GM21423 (cell line): Measurements from ENCODE around the gene FKBP9.
"Not testable (repeated sequence)": the region's sequence is repeated elsewhere in the genome, so short reads cannot be mapped to it uniquely, and the experiment has no call there.

Experiments
- ATAC-seq: cut with Tn5 transposase; IDR thresholded peaks from one replicate; pipeline ENCODE4 v1.9.1; 2021; ENCODE audit warnings: mild to moderate bottlenecking, moderate library complexity; ENCODE audit not compliant: unreplicated experiment

The FKBP9 gene, protein sequence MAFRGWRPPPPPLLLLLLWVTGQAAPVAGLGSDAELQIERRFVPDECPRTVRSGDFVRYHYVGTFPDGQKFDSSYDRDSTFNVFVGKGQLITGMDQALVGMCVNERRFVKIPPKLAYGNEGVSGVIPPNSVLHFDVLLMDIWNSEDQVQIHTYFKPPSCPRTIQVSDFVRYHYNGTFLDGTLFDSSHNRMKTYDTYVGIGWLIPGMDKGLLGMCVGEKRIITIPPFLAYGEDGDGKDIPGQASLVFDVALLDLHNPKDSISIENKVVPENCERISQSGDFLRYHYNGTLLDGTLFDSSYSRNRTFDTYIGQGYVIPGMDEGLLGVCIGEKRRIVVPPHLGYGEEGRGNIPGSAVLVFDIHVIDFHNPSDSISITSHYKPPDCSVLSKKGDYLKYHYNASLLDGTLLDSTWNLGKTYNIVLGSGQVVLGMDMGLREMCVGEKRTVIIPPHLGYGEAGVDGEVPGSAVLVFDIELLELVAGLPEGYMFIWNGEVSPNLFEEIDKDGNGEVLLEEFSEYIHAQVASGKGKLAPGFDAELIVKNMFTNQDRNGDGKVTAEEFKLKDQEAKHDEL

DNA sequence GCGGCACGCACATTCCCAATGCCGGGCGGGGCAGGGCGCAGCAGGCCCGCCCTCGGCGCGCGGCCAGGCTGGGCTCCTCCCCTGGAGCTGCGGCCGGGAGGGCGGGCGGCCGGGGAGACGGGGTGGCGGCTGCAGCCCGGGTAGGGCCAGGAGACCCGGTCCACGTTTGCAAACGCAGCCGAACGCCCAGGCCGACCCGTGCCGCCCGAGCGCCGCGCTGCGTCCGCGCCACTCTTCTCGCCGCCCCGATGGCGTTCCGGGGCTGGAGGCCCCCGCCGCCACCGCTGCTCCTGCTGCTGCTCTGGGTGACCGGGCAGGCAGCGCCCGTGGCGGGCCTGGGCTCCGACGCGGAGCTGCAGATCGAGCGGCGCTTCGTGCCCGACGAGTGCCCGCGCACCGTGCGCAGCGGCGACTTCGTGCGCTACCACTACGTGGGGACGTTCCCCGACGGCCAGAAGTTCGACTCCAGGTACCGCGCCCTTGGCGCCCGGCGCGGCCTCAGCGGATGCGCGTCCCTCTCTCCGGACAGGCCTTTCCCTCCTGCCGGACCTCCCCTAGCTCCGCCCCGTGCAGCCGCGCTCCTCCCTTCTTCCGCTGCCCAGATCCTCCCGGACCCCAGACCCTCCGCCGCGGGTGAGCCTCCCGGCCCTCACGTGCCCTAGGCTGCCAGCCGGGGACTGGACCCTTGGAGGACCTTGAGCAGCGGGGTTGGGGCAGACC, at the start of gene FKBP9:
Gene FKBP9 (plus strand): TSS at position 115 of the 720 bp plus-strand sequence. CDS start 134 bp downstream, at position 249.
- ATAC-seq = peak; percentile 90

DNA sequence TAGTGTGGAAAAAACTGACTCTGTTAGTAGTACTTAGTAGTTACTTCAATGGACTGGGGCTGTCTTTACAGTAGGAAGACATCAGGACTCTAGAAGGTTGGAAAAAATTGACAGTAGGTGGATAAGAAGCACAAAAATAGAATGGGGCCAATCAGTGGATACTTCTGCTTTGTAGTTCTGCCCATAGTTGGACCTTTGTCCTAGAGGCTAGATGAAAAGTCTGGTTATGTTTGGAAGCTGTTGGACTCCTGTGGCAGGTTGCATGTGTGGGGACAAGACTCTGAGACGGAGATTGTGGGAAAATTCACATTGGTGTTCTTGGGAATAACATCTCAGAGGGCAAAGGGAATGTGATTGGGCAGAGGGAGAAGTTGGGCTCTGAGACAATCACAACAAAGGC, 47.0 kb upstream of the FKBP9 start:
- ATAC-seq = no peak

DNA sequence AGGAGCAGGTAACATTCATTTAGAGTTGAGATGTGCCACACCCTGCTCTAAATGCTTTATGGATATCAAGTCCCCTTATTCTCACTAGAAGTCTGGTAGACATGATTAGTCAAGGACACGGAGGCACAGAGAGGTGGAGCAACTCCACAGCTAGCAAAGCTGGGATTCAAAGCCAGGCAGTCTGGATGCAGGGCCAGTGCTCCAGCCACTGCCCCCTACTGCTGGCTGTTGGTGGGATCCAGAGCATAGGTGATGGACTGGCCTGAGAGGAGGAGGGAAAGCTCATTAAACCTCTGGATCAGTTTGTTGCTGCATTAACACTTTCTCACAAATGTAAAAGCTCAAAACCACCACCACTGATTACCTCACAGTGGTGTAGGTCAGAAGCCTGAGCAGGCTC, 43.1 kb upstream of the FKBP9 start:
- no peak for ATAC-seq

DNA sequence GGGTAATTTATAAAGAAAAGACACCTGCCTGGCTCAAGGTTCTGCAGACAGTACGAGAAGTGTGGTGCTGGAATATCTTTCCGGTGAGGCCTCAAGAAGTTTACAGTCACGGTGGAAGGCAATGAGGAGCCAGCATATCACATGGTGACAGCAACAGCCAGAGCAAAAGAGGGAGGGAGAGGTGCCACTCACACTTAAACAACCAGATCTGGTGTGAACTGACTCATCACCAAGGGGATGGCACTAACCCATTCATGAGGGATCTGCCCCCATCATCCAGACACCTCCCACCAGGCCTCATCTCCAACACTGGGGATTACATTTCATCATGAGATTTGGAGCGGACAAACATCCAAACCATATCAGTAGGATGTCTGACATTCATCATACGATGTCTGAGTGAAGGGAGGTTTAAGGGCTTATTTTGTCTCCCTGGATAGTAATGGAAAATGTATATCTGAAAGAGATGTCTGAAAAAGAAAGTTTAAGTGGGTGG, 42.2 kb upstream of the FKBP9 start:
- no peak for ATAC-seq

DNA sequence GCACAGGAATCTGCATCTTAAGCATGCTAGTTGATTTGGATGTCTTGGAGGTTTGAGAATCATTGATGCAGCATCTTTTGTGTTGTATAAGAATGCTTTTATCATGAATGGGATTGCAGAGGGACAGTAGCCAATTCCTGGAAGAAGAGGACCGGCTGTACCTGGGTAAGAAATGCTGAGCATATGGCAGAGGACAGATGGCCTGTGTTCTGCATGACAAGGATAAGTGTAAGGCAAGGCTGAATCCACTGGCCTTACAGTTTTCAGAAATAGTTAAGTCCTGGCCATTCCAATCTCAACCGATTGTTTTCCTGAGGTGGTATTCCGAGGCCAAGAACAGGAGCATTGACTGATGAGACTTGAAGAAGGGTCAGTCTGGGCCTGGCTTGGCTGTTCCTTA, 41.2 kb upstream of the FKBP9 start:
- ATAC-seq = no peak

DNA sequence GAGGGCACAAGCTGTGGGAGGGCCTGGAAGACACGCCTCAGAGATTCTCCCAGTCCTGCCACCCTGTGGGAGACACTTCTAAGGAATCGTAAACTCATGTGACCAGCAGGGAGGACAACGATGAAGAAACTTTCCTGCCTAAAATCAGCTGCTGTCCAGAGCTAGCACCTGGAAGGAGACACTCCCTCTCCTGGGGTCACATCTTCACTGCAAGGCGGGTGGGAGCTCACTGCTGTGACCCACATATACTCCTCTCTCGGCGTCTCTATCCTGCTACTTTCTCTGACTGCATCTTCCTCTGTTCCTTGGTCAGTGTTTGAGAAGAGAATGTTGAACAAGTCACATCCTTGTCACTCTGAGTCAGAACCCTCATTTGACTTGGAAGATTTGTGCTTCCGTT, 40.2 kb upstream of the FKBP9 start:
- ATAC-seq = not testable (repeated sequence)

DNA sequence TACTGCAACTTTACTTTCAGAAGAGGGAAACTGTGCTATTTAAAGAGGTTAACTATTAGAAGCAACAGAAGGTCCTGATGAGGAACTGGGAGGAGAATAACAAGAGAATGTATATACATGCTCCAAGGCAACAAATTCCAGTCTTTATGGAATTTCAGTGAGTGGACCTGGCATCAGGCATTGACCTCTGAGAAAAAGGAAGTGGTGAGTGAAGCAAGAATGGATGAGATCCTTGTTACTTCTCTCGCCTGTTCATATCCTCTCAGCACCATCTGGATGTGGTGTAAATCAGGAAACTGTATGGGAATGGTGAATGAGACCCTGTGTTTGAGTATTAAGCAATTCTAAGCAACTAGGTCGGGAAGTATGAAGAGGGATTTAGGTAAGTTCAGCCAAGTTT, 35.3 kb upstream of the FKBP9 start:
- no peak for ATAC-seq

DNA sequence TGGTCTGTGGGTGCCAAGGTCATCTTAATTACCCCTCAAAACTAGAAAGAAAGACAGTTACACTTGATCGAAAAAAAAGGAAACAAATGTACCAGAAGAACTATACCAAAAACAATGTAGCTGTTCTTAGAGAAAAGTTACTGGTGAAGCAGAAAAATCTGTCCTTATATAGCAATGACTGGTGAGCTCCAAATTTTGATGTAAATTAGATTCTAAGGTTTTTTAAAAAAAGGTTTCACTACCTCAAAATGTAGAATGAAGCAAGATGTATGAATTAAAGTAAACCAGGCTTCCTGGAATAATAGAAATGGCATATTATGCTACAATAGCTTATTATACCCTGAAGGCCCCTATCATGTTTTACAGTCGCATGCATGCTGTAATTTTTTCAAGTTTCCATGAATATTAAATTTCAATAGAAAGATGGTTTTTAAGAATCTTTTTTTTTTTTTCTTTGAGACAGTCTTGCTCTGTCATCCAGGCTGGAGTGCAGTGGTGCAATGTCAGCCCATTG, 28.4 kb upstream of the FKBP9 start:
- no peak for ATAC-seq

DNA sequence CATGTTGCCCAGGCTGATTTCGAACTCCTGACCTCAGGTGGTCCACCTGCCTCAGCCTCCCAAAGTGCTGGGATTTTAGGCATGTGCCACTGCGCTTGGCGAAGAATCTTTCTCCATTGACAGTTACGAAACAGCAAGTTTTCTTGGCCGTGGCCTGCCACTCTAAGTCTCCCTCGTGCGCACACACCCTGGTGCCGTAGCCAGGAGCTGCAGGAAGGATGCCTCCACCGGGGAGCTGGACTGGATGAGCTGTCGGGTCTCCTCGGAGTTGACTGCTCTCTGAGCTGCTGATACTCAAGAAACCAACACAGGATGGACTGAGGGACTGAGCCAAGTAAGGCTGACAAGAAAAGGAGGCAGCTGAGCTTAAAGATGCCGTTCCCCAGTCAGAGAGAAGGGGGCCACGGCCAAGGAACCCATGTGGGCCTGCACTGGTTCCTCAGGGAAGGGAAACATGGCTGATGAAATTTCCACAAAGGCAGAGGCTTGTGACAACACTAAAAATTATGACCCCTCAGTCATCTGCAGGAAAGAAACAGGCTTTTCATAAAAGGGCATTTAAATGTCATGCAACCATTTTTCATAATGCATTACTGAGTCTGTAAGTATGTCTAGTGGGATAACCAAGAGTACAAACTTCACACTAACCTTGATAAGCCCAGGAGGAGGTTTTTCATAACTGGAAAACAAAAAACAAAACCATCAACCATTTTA, 27.7 kb upstream of the FKBP9 start:
- ATAC-seq = no peak

DNA sequence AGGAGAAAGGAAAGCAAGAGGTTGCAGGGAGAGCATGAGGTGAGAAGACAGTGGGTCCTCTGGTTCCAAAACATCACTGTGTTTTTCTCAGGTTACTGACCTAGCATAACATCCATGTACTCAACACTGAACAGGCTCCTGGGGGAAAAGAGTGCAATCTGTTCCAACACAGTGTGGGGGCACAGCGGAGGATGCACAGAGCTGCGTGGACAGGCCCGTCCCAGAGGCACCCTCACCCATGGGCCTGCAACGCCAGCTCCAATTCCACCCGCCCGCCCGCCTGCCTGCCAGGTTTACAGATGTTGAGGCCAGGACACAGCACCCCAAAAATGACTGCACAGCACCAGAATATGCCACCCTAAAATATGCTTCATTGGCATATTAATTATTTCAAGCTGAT, 26.9 kb upstream of the FKBP9 start:
- no peak for ATAC-seq

DNA sequence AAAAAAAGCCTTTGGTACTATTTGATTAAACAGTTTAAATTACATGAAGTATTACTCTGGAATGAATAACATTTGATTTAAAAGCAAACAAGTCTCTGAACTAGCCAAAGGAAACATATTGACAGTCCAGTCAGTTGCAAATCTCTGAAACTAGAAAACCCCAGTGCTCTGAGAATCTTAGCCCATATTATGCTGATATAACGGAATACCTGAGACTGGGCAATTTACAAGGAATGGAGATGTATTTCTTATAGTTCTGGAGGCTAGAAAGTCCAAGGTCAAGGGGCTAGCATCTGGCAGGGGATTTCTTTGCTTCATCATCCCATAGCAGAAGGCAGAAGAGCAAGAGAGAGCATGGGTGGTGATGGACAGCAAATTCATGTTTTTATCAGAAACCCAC, 21.7 kb upstream of the FKBP9 start:
- no peak for ATAC-seq

DNA sequence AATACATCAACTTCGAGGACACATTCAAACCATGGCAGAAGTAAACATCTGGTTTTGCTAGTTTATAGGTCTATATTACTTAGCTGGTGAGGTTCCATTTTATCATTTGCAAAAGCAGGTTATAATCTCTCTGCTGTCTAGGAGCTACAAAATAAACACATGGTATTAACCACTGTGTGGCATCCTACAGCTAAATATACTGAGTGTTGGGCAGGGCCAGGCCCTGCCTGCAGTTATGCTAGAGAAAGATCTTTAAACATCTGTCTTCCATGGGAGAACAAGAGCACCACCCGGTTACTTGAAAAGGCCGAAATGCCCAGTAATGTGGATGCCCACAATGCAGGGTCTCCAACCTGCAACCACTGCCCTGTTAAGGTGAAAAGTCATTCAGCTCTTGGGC, 20.6 kb upstream of the FKBP9 start:
- ATAC-seq = no peak

DNA sequence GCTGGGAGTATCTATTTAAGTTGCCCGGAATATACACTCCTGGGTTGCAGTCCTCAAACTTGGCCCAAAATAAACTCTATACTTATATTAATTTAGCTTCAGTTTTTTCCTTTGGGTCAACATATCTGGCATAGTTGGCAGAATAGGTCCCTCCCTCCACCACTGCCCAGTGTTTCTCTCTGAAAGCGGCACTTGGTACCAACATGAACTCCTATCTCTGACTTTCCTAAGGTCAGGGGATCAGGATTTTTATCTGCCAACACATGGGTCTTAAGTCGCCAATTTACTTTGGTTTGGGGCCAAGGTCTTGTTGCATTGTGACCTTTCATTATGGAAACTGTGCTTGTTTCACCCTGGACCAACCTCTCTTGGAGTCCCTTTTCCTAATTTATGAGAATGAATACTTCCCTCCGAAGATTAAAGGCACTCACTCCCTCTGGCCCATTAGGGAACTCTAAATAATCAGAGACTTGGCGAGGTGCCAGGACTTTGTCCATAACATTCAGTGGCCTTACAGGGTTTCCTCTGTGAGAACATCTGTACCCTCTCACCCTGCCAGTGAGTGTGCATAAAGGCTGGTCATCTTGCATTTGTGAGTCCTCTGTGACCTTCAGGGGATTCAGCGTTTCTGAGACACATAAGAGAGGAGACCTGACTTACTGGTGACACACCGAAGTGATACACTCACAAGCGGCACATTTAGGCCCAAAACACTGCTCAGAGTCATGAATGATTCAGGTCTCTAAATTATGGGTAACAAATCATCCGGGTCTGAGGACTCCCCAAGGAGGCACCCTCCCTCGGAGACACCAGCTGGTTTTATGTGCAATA, 19.7 kb upstream of the FKBP9 start:
- no peak for ATAC-seq

DNA sequence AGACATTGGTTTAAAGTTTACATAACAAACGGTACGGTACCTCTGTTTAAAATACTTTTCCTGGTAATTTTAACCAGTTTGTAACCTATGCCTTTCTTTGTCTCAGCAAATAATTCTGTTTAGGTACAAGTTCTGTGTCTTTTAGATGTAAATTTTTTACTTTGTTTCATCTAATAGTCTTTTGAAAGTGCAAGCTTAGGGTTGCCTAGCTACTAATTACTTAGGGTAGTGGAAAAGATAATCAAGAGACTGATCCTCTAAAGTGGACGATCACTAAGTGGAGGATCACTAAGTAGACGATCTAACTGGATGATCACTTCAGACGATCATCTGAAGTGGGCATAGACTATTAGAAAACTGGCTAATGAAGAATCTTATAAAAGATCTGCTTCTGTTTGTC, 16.1 kb upstream of the FKBP9 start:
- ATAC-seq = no peak

DNA sequence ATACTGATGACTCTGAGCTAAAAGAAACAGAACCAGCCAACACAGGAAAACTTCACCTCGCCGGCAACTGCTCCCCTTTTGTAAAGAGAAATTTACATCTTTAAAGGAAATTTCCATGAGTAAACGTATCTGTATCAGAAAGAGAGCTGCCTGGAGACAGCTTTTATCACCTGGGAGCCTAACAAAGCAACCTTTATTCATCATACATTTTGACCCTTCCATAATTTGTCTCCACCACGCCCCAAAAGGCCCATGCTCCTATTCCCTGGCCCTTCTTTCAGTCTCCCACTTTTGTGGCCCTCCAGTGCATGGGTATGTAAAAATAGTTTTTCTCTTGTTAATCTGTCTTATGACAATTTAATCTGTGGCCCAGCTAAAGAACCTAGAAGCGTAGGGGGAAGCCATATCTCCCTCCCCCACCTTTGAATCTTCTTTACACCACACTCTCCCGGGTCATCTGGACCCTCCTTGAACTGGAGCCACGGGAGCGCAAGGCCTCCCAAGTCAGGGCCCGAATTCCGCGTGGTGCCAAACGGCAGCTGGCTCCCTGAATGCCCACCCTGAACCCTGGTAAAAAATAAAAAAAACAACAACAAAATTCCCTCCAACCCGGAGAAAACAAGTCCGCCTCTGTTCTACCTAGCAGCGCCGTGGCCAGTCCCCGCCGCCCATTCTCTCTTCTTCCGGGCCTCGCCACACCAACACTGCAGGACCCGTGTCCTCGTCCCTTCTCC, 15.4 kb upstream of the FKBP9 start:
- ATAC-seq = peak; percentile 31

DNA sequence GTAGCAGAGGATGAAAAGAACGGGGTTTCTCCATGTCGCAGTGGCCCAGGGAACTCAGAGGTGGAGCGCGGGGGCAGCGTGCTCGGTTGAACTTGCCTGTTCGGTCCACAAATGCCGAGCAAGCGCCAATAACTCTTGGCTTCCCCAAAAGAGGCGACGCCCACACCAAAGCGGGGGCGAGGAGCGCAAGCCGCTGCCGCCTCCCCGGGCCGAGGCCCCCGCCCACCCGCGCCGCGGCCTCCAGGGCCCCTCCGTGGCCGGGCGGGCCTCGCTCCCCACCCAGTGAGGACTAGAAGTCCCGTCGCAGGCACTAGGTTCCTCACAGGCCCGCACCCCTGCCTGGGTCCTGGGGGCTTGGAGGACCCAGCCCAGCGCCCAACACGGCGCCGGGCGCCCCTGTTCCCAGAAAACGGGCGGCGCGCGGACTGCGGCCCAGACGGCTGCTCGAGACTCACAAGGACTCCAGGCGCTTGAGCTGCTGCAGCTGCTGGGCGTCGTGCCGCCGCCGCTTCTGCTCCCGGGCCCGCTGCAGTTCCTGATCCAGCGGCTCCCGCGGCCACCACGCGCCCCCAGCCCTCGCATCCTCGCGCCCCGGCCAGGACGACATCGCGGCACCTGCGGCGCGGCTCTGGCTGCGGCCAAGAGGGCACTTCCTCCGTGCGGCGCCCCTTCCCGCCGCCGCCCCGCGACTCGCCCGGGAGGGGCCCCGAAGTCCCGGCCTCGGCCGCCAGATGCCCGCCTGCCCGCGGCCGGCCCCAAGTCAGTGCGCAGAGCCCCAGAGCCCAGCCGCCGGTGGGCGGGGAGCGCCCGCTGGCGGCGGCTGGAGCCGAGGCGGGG, 14.6 kb upstream of the FKBP9 start:
- peak; percentile 89 for ATAC-seq

DNA sequence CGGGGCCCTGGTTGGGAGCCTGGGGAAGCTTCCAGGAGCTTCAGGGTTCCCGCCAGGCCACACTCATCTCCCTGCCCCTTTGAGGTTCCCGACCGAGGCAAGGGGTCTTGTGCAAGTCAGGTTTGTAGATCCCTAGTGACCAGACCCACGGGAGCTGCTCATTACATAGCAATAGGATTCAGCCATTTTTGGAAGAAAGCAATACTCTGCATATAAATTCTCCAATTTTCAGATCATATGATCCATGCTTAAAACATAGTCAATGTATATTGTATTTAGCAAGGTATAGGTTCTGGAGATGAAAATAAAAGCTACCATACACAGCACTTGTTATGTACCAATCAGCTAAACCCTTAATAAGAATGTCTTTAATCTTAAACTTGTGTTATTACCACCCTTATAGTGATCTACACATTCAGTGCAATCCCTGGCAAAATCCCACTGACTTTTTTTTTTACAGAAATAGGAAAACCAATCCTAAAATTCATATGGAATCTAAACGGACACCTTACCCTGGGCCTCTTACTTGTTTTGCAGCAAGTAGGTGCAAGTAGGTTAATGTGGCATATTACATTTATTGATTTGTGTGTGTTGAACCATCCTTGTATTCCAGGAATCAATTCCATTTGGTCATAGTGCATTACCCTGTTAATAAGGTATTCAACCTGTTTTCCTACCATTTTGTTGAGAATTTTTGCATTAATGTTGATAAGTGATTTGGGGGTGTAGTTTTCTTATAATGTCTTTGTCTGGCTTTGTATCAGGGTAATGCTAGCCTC, 13.8 kb upstream of the FKBP9 start:
- no peak for ATAC-seq
